NK-92 (cell line): ENCODE data around the gene YDJC.
"Not testable (repeated sequence)": the region's sequence is repeated elsewhere in the genome, so short reads cannot be mapped to it uniquely, and the experiment has no call there.

Experiments used
- DNase-seq: peaks from one replicate; lab custom pipeline; 2025; ENCODE audit not compliant: unreplicated experiment; lab: John Stamatoyannopoulos, UW

Gene YDJC, protein sequence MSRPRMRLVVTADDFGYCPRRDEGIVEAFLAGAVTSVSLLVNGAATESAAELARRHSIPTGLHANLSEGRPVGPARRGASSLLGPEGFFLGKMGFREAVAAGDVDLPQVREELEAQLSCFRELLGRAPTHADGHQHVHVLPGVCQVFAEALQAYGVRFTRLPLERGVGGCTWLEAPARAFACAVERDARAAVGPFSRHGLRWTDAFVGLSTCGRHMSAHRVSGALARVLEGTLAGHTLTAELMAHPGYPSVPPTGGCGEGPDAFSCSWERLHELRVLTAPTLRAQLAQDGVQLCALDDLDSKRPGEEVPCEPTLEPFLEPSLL

DNA sequence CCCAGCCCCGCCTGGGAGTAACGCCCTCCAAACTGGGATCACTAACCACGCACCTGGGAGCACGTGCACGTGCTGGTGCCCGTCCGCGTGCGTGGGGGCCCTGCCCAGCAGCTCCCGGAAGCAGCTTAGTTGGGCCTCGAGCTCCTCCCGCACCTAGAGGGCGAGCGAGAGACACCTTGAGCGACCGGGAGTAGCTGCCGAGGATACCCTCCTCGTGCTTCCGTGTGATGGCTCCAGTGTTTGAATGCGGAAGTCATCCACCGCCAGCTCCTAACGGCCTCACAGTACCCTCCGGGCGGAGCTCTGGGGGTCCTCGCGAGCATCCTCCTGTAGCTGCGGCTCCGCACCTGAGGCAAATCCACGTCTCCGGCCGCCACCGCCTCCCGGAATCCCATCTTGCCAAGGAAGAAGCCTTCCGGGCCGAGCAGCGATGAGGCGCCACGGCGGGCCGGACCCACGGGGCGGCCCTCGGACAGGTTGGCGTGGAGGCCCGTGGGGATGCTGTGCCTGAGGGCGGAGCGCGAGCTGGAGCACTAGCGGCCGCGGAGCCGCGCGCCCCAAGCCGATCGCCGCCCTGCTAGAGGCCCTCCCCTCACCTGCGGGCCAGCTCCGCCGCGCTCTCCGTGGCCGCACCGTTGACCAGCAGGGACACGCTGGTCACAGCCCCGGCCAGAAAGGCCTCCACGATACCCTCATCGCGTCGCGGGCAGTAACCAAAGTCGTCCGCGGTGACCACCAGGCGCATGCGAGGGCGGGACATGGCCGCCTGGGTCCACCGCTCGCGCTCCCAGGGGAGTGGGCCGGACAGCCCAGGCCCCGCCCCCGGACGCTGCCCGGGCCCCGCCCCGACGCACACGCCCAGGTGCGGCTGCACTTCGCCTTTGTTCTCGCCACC, at the start of gene YDJC:
TSS of gene YDJC (minus strand) at position 768 of the 895 bp plus-strand sequence. CDS start at position 760, 8 bp downstream.
- DNase-seq, result peak; percentile 40

DNA sequence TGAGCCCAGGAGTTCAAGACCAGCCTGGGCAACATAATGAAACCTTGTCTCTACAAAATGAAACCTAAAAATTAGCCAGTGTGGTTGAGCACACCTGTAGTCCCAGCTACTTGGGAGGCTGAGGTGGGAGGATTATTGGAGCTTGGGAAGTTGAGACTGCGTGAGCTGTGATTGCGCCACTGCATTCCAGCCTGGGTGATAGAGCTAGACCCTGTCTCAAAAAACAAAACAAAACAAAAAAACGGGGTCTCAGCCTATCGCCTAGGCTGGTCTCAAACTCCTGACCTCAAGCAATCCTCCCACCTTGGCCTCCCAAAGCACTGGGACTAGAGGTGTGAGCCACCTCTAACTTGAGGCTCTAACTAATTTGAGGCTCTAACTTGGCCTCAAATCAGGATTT, 49.6 kb upstream of the YDJC start:
- DNase-seq, result no peak

DNA sequence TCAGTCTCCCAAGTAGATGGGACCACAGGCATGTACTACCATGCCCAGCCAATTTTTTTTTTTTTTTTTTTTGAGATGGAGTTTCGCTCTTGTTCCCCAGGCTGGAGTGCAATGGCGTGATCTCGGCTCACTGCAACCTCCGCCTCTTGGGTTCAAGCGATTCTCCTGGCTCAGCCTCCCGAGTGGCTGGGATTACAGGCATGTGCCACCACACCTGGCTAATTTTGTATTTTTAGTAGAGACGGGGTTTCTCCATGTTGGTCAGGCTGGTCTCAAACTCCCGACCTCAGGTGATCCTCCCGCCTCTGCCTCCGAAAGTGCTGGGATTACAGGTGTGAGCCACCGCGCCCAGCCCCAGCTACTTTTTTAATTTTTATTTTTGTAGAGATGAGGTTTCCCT, 49.0 kb upstream of the YDJC start:
- DNase-seq, result not testable (repeated sequence)

DNA sequence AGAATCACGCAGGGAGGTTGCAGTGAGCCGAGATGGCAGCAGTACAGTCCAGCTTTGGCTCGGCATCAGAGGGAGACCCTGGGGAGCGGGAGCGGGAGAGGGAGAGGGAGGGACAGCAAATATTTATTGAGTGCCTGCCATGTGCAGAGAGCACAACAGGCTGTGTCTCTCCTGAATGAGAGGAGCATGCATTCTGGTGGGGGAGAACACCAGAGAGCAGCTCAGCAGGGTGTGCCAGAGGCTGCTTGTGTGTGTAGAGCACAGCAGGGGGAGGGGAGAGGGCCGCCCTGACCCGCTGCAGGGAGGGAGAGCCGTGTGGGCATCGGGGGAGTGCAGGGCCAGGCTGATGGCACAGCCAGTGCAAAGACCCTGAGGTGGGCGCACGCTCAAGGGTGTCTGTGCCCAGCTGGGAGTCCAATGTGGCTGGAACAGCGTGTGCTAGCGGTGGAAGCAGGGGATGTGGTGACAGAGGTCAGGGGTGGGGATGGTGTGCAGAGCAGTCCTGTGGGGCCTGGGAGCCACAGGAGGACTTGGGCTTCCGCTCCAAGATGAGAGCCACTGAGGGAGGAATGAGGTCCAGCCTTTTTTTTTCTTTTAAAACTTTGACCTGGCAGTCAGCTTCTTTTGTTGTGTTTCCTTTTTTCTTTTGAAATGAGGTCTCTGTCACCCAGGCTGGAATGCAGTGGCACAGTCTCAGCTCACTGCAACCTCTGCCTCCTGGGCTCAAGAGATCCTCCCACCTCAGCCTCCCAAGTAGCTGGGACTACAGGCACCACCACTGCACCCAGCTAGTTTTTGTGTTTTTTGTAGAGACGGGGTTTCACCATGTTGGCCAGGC, 48.0 kb upstream of the YDJC start:
- no peak for DNase-seq

DNA sequence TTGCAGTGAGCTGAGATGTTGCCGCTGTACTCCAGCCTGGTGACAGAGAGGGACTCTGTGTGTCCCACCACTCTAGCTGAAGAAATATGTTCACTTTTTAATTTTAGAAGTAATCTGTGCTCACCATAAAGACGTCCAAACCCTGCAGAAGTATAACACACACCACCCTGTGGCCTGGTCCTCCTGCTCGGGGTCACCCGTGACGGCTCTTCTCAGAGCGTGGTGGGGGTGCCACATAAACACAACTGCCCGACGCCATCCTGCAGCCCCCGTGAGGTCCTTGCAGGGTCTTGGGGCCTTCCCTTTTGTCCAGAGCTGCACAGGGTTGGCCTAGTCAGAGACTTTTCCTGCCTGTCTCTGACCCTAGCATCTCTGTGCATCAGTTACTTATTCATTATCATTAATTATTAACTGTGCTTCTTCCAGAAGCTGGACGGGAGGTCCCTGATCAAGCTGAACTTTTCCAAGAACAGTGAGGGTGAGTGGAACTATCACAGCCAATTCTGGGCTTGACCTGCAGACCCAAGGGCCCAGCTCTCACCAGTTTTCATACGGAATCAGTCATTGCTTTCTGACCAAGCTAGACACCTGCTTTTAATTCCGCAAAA, 44.9 kb upstream of the YDJC start:
- DNase-seq, result no peak

DNA sequence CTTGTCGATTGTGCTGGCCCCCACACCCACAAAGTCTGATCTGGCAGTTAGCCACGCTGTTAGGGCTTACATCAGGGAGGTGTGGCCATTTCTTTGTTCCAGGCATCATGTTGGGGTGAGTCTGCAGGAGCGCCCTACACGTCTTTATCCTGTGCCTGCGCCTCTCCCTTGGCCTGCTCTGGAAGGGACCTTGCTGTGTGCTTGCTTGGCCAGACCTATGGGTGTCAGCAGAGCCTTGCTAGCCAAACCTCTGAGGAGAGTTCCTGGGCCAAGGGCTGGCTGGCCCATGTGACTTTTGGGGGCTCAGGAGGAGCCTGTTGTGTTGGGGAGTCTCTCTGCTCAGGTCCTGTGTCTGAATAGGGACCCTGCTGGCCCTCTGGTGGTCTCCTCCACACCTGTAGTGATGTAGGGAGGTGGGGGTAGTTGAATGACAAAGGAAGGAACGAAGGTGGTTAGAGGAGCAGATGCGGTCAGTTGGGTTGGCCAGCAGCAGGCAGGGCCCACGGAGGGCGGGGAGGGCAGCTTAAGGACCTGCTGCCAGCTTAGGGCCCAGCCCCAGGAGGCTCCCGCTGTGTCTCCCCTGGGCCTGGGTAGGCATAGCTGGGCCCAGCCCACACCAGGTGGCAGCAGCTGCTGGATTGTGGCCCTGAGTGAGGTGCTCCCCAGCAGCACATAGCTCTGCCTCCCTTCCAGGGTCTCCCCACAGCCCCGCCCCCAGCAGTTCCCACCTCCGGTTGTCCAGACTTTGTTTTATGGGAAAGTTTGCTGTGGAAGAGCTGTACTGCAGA, 43.9 kb upstream of the YDJC start:
- no peak for DNase-seq

DNA sequence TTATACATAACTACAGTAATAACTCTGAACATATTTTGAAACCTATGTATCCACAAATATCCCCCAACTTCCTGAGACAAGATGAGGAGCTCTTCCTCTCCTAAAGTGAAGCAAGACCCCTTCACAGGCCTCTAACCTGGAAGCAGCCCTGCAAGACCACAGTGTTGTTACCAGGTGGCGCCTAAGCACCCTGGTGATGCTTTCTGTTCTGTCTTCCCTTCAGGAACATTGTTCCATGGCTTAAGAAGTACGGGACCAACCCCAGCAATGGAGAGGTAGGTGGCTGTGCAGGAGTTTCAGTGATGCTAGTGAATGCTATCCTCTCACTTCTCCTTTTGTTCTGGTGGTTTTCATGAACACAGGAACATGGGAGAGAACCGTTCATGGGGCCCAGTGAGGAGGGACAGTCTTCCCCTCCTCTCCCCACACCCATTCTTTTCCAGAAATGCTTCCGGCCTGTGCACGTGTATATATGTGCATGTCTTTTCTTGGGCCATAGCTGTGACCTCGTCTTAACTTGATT, 42.3 kb upstream of the YDJC start:
- DNase-seq, result no peak

DNA sequence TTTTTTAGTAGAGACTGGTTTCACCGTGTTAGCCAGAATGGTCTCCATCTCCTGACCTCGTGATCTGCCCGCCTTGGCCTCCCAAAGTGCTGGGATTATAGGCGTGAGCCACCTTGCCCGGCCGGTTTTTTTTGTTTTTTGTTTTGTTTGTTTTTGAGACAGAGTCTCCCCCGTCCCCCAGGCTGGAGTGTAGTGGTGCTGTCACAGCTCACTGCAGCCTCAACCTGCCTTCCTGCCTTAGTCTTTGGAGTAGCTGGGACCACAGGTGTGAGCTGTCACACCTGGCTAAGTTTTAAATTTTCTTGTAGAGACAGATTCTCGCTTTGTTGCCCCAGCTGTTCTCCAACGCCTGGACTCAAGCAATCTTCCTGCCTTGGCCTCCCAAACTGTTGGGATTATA, 39.2 kb upstream of the YDJC start:
- no peak for DNase-seq

DNA sequence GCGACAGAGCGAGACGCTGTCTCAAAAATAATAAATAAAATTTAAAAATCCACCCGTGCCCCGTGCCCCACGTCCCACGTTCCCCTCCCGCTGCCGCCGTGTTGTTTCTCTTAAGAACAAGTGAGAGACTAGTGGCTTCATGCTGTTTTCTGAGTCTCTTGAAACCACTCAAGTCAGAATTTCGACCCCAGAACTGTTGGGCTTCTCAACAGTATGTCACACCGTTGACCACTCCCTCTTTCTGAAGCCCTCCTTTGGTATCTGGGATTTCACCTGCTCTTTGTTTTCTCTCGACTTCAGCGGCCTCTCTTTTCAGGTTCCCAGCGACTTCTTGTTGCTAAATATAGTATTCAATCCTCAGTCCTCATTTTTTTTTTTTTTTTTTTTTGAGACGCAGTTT, 37.0 kb upstream of the YDJC start:
- no peak for DNase-seq

DNA sequence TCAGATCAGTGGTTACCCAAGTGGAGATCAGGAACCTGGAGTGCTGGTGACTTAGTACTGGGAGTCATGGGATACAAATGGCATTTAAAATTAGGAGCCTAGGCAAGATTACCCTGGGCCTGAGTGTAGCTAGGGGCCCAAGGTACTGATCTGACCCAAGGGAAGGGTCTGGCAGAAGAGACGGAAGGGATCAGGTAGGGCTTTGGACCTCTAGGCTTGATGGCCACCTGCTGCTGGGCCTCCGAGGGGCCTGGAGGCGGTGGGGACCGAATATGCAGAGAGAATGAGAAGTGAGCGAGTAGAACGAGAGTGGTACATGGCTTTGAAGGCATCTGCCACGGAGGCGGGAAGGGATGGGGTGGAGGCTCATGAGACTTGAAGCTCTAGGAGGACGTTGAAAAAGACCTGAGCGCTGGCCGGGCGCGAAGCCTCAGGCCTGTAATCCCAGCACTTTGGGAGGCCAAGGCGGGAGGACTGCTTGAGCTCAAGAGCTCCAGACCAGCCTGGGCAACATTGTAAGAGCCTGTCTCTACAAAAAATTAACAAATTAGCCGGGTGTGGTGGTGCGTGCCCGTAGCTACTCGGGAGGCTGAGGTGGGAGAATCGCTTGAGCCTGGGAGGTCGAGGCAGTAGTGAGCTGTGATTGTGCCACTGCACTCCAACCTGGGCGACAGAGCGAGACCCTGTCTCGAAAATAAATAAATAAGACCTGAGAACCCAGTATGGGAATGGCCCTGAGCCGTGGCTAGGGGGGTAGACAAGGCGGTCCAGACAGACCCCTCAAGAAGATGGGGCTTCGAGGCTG, 35.4 kb upstream of the YDJC start:
- no peak for DNase-seq

DNA sequence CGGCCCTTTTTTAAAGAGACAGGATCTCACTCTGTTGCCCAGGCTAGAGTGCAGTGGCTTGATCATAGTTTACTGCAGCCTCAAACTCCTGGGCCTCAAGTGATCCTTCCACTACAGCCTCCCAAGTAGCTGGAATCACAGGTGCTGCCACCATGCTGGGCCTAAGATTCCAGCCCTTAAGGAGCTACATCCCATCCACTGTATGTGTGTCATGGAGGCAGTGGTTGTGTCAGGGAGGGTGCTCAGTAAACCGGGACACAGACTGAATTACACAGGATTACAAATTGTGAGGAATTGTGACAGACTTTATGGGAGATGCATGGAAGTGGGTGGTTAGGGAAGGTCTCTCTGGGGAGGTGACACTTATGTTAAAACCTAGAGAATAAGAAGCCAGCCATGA, 33.9 kb upstream of the YDJC start:
- no peak for DNase-seq

DNA sequence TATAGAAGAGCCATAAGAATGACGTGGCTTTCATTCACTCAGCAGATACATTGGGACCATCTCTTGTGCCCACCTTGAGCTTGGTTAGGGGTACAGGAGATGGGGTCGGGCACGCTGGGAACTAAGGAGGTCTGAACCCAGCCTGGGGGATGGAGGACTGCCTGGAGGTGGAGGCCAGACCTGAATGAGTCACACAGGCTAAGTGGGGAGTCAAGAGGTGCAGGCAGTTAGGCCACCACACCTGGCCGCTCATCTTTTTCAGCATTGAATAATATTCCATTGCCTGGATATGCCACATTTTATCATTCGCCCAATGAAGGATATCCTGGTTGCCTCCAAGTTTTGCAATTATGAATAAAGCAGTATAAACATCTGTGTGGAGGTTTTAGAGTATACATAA, 32.2 kb upstream of the YDJC start:
- no peak for DNase-seq

DNA sequence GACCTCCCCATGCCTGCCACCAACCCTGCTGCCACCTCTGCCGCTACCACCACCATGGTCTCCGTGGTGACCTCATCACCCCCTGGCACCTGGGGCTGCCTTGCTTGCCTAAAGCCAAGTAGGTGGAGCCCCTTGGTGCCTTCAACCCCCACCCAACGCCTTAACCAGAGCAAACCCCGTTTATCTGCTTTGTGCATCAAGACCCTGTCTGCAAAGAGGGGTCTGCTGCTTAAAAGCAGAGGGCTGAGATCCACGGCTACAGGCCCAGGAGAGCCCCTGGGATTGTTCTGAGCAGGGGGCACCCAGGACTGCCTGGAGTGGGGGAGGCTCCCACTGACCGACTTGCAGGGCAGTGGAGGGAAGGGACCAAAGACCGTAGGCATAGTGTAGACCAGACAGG, 31.1 kb upstream of the YDJC start:
- no peak for DNase-seq

DNA sequence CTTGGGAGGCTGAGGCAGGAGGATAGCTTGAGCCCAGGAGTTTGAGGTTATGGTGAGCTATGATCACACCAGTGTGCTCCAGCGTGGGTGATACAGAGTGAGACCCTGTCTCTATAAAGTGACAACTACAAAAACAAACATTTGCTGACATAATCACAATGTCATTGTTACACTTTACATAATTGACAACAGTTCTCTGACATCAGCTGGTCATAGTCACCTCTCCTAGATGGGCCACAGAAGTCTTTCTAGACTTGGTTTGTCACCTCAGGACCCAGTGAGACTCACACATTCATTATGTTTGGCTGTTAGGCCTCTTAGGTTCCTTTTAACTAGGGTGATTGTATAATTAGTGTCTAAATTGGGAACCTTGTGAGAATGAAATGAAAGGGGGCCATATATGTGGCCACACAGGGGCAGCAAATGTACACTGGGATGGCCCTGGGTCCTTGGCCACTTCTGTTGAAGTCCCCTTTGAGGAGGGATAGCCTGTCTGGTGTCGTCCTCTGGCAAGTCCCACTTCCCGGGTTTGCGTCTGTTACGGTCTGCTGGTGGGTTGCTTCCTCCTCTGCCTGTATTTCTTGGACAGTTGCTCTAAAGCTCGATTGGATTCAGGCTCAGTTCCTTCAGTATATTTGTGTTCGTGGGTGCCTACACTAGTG, 30.2 kb upstream of the YDJC start:
- no peak for DNase-seq

DNA sequence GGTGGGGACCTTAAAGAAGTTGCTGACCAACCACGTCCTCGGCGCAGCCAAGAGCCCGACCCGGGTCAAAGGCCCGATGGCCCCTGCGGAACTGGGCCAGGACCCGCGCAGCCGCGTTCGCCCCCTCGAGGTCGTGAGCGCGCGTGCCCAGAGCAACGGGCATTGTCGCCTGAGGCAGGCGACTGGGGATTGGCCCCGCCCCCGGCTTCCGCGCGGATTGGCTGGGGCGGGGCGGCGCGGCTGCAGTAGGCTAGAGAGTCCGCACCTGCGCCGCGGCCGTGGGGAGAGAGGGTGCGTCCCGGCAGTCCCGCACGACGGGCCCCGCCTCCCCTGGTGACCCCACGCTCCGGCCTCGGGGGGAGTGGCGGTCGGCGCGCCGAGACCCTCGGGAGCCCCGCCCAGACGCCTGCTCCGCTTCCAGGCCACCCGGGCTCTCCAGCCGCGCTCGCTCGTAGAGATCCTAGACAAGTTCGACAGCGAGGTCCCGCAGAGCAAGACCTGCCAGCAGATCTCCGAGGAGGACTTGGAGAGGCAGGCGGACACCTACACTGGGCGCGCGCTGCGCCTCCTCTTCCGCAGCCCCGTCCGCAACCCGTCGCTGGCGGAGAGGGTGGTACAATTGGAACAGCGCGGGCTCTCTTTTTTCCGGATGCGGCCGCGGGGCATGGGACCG, 27.7 kb upstream of the YDJC start:
- no peak for DNase-seq

DNA sequence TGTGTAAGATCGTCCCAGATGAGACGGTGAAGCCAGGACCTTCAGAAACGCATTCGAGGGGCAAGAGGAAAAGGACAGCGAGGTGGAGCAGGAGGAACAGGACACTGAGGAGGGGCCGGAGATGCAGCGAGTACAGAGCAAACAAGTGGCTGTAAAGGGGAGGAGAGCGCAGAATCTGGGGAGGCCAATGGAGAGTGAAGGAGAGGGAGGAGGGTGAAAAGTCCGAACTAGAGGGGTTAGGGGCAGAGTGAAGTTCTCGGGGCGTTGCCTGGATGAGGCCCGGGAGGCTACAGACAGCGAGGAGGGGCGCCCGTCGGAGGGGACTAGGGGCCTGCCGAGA, 27.2 kb upstream of the YDJC start:
- no peak for DNase-seq

DNA sequence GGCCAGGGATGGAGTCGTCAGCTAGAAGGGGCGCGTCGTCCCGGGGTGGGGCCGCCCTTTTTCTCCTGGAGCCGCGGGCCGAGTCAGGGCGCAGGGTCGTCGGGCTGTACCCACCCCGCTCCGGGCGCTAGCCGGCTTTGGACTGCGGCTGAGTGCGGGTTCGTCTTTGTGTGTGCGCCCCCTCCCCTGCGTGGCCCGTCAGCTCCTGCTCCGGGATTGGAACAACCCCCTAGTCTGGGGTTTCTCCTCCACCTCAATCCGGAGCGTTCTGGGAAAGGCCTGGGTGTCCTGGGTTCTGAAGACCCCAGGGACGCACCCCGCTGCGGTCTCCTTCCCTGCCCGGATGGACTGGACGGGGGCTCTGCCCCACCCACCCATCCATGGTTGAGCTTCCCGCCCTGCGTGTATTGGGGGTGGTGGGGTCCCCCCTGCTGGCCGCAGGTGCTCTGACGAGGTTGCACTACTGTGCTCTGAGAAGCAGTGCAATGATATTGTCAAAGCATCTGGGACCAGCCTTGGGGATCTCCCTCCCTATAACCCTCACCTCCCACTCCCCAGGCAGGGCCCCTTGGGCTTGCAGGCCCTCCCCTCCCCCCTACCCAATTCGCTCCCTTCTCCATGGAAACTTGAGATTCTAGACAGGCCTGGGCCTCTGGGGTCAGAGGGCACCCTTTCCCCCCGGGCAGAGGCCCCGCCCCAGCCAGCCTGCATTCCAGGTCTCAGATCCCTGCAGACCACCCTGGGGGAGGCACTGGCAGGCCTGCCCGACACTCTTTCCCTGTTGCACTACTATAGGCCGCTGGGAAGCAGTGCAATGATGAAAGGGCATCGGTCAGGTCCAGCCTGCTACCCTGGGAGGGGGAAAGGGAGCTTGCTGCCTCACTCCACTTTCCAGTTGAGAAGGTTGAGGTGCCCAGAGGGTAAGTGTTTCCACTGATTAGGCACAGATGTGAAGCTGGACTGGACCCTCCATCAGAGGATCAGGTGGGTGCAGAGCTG, 23.0 kb upstream of the YDJC start:
- DNase-seq, result no peak
